GM19099 (cell line): ENCODE data around the gene RECQL5.

ENCODE experiments used
- POLR2A ChIP-seq: IDR thresholded peaks from 3 replicates; pipeline ENCODE4 v1.6.1; 2011; ENCODE audit warnings: low read depth; ENCODE audit not compliant: insufficient read length; ENCODE audit errors: extremely low read depth

RECQL5 gene

GRCh38 chr17:75643643-75644017 lies 23.3 kb downstream of the RECQL5 start:
- no peak for TF ChIP-seq POLR2A

- no peak for TF ChIP-seq POLR2A
Observed at GRCh38 chr17:75642784-75643642, 23.9 kb downstream of the RECQL5 start.

DNA sequence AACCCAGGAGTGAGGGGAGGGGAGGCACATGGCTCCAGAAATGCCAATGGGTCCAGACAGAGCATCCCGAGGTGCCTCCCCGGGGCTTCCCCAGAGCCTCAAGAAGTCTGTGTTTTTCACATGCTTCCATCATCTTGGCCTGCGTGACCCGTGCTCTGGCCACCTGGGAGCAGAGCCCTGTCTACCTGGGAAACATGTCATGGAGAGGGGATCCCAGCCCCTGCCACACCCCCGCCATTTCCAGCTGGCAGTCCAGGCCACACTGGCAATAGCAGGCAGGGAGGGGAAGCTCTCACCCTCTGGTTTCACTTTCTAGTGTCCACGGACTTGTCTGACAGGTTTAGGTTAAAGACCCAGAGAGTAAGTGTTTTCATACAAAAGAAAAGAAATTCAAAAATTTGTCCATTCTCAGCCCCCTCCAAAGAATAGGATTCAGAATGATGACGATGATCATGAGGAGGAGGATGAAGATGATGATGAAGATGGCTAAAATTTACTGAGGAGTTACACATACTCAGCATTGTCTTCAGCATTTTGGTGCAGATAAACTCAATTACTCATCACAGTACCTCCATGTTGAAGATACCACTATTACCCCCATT lies 24.7 kb downstream of the RECQL5 start:
- TF ChIP-seq POLR2A = no peak

- TF ChIP-seq POLR2A = no peak
Observed at GRCh38 chr17:75641343-75641742, 25.6 kb downstream of the RECQL5 start.

GRCh38 chr17:75640556-75641119 lies 26.3 kb downstream of the RECQL5 start:
- no peak for TF ChIP-seq POLR2A

- TF ChIP-seq POLR2A = no peak
Observed at GRCh38 chr17:75639771-75640555, 27.0 kb downstream of the RECQL5 start.

DNA sequence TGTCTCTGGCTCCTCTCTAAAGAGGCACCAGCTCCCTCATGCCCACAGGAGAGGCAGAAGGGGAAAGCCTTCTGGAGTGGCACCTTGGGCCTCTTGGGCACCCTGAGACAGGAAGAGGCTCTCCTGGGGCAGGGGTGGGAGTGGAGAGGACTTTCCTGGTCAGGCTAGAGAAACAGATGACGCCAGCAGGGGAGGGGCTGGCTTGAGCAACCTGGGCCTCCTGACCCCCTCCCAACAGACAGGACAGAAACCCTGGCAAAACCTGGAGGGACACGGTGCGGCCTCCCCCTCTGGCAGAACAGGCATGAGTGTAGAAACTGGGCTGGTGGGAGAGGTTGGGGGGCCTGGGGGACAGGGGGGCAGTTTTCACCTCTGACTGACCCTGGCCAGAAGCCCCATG lies 27.6 kb downstream of the RECQL5 start:
- TF ChIP-seq POLR2A = no peak

- TF ChIP-seq POLR2A = no peak
Observed at GRCh38 chr17:75638893-75639292, 28.1 kb downstream of the RECQL5 start.

DNA sequence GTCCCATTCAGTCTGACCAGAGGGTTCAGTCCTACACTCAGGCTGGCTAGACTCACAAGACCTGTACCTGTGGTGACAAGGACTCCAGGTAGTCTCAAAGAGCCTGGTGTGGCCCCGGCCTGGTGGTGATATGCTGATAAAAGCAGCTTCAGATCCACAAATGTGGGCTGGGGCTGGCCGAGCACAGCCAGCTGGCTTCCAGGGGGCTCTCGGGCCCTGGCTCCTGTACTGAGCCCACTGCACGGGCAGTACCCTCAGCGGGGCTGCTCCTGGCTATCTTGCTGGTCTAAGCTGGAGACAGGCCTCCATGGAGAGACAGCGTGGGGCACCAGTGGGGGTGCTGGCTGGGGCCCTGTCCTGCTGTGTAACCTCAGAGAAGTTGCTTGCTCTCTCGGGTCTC lies 29.4 kb downstream of the RECQL5 start:
- TF ChIP-seq POLR2A = no peak

- TF ChIP-seq POLR2A = no peak
Observed at GRCh38 chr17:75637143-75637538, 29.8 kb downstream of the RECQL5 start.

DNA sequence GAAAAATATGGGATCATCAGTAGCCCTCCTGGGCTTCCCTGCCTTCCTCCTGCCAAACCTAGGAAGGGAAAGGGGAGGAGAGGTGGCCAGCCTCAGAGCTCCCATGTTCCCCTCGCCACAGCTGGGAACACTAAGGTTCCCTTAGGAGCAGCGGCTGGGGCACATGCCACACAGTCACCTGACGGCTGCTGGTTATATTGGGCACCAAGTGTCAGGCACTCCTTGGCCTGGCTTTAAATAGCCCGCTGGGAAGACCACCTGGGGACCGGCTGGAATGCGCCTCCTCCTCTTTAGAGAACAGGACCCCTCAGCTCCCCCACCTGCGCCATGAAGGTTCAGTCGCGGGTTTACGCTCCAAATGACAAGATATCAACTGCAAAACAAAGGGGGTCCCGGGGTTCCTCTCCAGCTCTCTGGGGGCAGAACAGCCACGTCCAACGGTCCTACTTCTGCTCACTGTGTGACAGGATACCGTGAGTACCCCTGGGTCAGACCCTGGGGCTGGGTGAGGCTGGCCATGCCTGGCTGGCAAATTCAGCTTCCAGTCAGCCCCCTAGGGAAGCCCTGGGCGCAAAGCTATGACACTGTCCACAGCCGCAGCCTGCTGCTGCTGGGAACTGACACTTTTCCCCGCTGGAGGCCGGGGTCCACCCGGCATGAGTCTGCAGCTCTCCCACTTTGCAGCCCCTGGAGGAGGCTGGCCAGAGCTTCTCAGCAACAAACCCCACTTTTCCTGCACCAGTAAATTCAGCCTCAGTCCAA lies 30.4 kb downstream of the RECQL5 start:
- no peak for TF ChIP-seq POLR2A

- TF ChIP-seq POLR2A = no peak
Observed at GRCh38 chr17:75635610-75636202, 31.2 kb downstream of the RECQL5 start.

DNA sequence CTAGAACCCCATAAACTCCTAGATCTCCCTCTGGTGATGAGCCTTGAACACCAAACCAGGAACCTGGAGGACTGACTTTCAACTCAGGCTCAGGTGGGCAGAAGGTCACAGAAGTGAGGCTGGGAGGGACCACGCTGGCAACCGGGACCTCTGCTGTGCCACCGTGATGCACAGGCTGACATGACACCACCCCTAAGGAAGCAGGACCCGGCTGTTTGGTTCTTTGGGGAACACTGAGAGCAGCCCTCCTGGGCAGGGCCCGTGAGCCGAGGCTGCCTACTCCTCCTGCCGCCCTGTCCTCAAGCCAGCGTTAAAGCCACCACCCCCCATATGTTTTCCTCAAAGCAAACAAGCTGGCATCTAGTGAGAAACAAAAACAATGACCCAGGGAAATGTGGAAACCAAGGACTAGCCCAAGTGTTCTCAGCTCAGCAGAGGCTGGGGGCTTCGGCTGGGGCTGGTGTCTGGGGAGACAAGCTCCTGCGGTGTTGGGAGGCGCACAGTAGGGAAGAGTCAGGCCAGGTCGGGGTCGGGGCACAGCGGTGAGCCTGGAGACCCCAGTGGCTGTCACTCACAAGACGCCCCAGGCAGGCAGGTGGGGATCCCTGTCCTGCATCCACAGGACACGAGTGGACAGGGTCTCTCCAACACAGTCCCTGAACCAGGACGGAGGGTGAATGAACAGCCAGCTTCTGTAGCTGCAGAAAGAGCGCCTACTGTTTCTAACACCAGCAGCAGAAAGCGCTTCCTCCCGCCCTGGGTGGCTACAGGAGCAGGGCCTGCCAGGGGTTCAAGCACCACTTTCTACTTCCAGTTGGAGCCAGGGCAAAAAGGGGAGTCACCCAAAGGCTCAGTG lies 32.0 kb downstream of the RECQL5 start:
- TF ChIP-seq POLR2A = no peak
